HG03175 (cell line): ENCODE results near the gene SMAP1.
"Not testable (repeated sequence)": the region's sequence is repeated elsewhere in the genome, so short reads cannot be mapped to it uniquely, and the experiment has no call there.

Experiments used
- ATAC-seq: cut with Tn5 transposase; IDR thresholded peaks from one replicate; pipeline ENCODE4 v1.9.1; 2021; ENCODE audit warnings: mild to moderate bottlenecking, moderate library complexity; ENCODE audit not compliant: unreplicated experiment

The SMAP1 gene

GRCh38 chr6:70738028-70738427 is 70.3 kb downstream of the SMAP1 start:
- no peak for ATAC-seq

DNA sequence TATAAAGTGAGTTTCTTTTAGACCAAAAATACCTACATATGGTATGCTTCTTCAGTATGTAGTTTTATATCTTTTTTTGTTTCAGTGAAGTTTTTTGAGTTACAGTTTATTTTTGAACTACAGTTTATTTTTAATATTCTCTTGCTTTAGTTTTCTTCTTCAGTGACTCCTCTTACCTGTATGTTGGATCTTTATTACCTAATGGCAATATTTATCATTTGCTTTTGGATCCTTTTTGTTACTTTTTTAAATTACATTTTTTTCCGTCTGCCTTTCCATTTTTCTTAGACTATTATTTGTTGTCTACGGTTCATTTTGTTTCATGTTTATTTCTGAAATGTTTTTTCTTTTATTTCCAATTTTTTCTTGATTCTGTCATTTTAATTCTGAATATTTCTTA is 71.9 kb downstream of the SMAP1 start:
- ATAC-seq: no peak

DNA sequence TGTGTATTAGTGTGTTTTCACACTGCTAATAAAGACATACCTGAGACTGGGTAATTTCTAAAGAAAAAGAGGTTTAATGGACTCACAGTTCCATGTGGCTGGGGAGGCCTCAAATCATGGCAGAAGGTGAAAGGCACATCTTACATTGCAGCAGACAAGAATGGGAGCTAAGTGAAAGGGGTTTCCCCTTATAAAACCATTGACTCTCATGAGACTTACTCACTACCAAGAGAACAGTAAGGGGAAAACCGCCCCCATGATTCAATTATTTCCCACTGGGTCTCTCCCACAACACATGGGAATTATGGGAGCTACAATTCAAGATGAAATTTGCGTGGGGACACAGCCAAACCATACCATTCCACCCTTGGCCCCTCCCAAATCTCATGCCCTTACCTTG is 73.1 kb downstream of the SMAP1 start:
- ATAC-seq: not testable (repeated sequence)

- not testable (repeated sequence) for ATAC-seq
Observed at GRCh38 chr6:70742462-70742861, 74.8 kb downstream of the SMAP1 start.

DNA sequence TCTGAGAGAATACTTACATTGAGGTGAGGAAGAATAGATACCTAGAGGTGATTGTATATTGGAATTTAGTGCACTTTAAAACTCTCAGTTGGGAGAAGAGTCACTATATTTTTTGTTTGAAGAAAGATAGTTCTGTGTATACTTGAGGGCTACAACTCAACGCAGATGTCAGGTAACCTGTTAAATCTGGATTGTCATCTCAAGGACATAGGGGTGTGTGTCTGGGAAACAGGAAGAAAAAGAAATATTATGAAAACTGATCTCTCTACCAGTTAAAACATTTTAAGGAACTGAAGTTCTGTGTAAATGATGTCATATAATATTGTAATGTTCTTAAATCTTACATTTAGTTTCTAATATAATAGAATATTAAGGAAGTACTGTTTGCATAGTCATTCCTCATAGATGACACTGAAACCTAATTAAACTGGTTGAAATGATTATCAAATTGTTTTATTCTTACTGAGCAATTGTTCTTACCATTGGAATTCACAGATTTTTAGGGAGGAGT is 86.2 kb downstream of the SMAP1 start:
- ATAC-seq: no peak

- ATAC-seq: no peak
Observed at GRCh38 chr6:70758883-70759282, 91.2 kb downstream of the SMAP1 start.

GRCh38 chr6:70763754-70764510 is 96.2 kb downstream of the SMAP1 start:
- no peak for ATAC-seq

DNA sequence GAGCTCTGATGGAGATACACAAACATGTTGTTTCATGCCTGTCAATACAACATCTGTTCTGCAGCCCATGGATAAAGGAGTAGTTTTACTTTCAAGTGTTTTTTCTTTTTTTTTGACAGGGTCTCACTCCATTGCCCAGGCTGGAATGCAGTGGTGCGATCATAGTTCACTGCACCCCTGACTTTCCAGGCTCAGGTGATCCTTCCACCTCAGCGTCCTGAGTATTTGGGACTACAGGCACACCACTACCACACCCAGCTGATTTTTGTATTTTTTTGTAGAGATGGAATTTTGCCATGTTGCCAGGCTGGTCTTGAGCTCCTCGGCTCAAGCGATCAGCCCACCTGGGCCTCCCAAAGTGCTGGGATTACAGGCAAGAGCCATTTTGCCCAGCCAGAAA is 97.0 kb downstream of the SMAP1 start:
- ATAC-seq: no peak

DNA sequence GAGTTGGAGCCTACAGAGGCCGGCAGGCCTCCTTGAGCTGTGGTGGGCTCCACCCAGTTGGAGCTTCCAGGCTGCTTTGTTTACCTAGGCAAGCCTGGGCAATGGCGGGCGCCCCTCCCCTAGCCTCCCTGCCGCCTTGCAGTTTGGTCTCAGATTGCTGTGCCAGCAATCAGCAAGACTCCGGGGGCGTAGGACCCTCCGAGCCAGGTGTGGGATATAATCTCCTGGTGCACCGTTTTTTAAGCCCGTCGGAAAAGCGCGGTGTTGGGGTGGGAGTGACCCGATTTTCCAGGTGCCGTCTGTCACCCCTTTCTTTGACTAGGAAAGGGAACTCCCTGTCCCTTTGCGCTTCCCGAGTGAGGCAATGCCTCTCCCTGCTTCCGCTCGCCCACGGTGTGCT is 103.7 kb downstream of the SMAP1 start:
- not testable (repeated sequence) for ATAC-seq

DNA sequence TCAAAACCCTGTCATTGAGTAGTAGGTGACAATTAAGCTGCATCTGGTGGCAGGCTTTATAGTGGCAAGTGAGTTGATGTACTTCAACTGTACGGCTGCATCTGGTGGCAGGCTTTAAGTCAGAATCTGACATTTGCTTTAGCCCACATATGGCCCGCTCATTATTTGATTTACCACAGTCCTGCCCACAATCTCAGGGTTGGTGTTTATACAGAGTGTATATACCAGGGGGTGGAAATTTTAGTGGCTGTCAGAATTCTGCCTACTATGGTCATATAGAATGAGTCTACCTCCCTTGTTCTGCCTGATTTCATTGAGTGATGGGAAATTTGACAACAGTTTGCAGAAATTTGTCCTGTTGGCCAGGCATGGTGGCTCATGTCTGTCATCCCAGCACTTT is 112.3 kb downstream of the SMAP1 start:
- no peak for ATAC-seq

GRCh38 chr6:70790483-70791224 is 123.0 kb downstream of the SMAP1 start:
- no peak for ATAC-seq

GRCh38 chr6:70797625-70798024 is 129.9 kb downstream of the SMAP1 start:
- ATAC-seq: peak; percentile 97

GRCh38 chr6:70806086-70806485 is 138.4 kb downstream of the SMAP1 start:
- ATAC-seq: no peak

GRCh38 chr6:70811788-70812187 is 144.1 kb downstream of the SMAP1 start:
- no peak for ATAC-seq

- no peak for ATAC-seq
Observed at GRCh38 chr6:70813885-70814284, 146.2 kb downstream of the SMAP1 start.

DNA sequence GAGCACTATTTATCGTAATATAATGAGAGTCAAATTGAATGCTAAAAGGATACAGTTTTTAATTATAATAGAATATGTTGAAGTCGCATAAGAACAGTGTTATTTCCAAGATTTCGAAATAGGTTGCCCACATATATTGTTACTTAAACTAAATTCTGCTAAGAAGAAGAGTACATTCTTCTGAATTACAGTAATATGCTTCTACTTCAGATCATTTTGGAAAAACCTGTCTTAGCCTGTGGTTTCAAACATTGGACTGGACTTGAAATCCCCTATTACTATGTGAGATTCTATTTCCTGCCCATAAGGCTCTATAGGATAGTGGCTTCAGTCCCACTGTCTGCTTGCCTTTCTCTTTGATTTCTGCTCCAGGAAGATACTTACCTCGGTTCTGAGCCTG is 152.0 kb downstream of the SMAP1 start:
- ATAC-seq: no peak

GRCh38 chr6:70820778-70821177 is 153.1 kb downstream of the SMAP1 start:
- ATAC-seq: no peak

DNA sequence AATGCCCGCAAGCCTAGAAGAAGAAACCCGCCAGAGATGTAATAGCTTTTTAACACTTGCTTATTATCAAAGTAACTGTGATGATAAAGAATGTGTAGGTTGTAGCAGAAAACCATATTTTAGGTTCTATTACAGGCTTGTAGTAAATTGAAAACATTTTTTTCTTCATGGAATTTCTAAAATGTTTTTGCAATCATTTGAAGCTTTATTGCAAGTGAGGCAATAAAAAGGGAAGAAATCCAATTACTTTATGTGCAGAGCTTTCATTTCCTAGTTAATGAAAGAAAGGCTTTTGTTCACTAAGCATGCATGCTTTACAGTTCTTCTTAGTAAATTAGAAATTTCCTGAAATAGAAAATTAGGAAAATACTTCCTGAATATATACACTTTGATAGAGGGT is 154.1 kb downstream of the SMAP1 start:
- ATAC-seq: no peak

GRCh38 chr6:70823651-70824050 is 156.0 kb downstream of the SMAP1 start:
- ATAC-seq: peak; percentile 42

GRCh38 chr6:70831427-70831826 is 163.7 kb downstream of the SMAP1 start:
- no peak for ATAC-seq

DNA sequence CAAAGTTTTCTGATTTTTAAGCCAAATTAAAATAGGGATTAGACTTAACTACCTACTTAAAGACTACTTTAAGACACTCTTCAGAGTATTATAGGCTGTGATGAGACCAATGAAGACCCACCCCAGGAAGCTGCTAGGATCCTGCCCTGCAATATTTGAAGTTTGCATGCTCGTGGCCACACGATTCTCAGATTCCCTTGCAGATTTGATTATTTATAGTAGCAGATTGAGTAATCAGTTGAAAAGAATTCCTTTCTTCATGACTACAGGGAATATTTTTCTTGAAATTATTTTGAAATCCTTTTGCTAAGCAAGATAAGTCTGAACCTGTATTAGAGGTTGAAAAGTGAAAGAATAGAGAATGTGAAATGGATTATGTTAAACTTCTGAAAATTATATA is 166.8 kb downstream of the SMAP1 start:
- no peak for ATAC-seq

GRCh38 chr6:70838907-70839285 is 171.2 kb downstream of the SMAP1 start:
- no peak for ATAC-seq
